Muscle of back (tissue), 11 donors: ENCODE results near the gene GALNT4. TPM values are rescaled to one million over a fixed set of nuclear protein-coding genes. Genes with fewer than 3 reads are reported as not detected.

Source experiments
- DNase-seq, 3 donors: peaks; one replicate each; pipeline versions ENCODE4 v3.0.0 to v3.0.0-alpha.2; 2013
- polyA plus RNA-seq, 10 donors: library from polyadenylated mRNA; unstranded; fragments of 120-200 nt; gene quantifications; one replicate each; pipeline ENCODE4 v1.2.1, GENCODE V29; 2013; ENCODE audit not compliant: insufficient read length in 10 of 10

GALNT4 gene
- polyA plus RNA-seq, 10 donors, result 2.3 to 4.9 (median 4.1) TPM

- no peak for DNase-seq
Measured at GRCh38 chr12:89497467-89497866, 27.1 kb downstream of the GALNT4 start.

GRCh38 chr12:89497005-89497404, 27.6 kb downstream of the GALNT4 start:
- DNase-seq, result no peak

GRCh38 chr12:89494411-89495231, 30.0 kb downstream of the GALNT4 start:
- DNase-seq, result no peak

- DNase-seq, result no peak
Measured at GRCh38 chr12:89493670-89494302, 30.8 kb downstream of the GALNT4 start.

GRCh38 chr12:89492883-89493282, 31.7 kb downstream of the GALNT4 start:
- DNase-seq, result no peak

GRCh38 chr12:89490922-89491321, 33.7 kb downstream of the GALNT4 start:
- no peak for DNase-seq

GRCh38 chr12:89486264-89486663, 38.3 kb downstream of the GALNT4 start:
- no peak for DNase-seq

- no peak for DNase-seq
Measured at GRCh38 chr12:89484470-89484869, 40.1 kb downstream of the GALNT4 start.

- DNase-seq, result no peak
Measured at GRCh38 chr12:89481213-89481914, 43.2 kb downstream of the GALNT4 start.

GRCh38 chr12:89479982-89480381, 44.6 kb downstream of the GALNT4 start:
- no peak for DNase-seq

- no peak for DNase-seq
Measured at GRCh38 chr12:89477633-89478279, 46.8 kb downstream of the GALNT4 start.

GRCh38 chr12:89476904-89477595, 47.5 kb downstream of the GALNT4 start:
- no peak for DNase-seq

GRCh38 chr12:89476232-89476631, 48.4 kb downstream of the GALNT4 start:
- DNase-seq, result no peak

- DNase-seq, result no peak
Measured at GRCh38 chr12:89475203-89475990, 49.2 kb downstream of the GALNT4 start.

- no peak for DNase-seq
Measured at GRCh38 chr12:89474615-89475014, 50.0 kb downstream of the GALNT4 start.

Other genes starting within 250 kb of the GALNT4 start
- gene DUSP6, start 172.3 kb downstream of the GALNT4 start, polyA plus RNA-seq, result 10 to 100 TPM; 48.0 to 69.7 (median 62.9) TPM
- 10 to 100 TPM in 7 of 10 donors, 1 to 10 TPM in 3; 8.3 to 13.4 (median 10.5) TPM for gene POC1B, start 1.3 kb upstream of the GALNT4 start, polyA plus RNA-seq
- 100 to 1,000 TPM in 2 of 10 donors, 10 to 100 TPM in 8; 61.0 to 114 (median 82.6) TPM for gene ATP2B1, start 184.0 kb upstream of the GALNT4 start, polyA plus RNA-seq